ENCODE measurements around the gene BLCAP.

Gene BLCAP

DNA sequence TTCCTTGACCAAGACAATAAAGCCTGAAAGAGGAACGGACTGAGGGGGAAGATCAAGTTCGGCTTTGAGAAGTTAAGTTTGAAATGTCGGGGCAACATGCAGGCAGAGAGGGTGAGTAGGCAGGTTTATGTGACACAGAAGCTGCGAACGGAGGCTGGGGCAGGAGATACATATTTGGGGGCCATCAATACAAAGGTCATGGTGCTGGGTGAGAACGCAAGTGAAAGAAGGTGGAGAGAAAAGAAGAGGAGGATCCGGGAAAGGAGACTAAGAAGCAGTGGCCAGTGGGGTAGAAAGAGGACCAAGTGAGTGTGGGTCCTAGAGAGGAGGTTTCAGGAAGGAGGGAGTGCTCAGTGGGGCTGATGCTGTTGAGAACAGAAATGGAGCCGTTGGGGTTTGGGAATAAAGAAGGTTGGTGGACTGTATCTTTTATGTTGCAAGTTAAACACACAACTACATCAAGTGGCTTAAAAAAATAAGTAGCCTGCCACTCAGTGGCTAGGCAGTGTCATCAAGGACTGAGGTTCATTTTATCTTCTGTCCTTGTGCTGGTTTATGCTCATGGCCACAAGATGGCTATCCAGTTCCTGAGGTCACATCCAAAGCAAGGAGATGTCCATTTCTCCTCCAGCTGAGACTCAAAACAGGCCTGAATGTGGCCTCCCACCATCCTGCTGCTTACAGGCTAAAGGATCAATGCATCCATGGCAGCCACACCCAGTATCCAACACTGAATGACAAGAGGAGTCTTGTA lies 1.7 kb upstream of the BLCAP start:
- DNase-seq (ENCODE audit: low read depth) = no peak

DNA sequence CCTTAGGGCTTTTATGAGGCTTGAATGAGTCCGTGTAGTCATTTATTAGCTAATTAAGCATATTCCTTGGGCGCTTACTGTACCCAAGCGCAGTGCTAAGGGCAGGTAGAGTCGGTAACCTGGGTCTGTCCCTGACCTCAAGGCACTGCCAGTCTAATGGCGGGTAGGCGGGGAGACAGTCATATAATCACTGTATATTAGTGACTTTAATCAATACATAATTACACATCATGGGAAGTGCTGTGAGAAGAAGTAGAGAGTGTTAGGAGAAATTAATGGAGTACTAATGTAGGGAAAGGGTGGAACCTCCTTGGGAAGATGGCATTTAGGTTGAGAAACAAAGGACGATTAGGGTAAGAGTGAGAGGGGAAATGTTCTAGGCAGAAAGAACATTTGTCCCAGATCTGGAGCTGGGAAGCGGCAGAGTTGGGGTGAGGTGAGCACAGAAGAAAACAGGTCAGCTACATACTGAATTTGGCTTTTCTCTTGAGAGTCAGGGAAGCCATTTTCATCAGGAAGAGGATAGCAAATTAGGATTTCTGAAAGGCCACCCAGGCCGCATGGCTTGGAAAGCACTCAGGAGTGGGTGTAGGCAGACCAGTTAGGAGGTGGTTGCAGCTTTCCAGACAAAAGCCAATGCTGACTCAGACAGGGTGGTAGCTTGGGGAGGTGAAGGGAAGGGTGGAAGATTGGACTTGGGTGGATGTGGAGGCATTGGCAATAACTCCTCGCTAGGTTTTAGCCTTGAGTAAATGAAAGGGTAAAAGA lies 954 bp upstream of the BLCAP start:
- DNase-seq (ENCODE audit: low read depth) = no peak

DNA sequence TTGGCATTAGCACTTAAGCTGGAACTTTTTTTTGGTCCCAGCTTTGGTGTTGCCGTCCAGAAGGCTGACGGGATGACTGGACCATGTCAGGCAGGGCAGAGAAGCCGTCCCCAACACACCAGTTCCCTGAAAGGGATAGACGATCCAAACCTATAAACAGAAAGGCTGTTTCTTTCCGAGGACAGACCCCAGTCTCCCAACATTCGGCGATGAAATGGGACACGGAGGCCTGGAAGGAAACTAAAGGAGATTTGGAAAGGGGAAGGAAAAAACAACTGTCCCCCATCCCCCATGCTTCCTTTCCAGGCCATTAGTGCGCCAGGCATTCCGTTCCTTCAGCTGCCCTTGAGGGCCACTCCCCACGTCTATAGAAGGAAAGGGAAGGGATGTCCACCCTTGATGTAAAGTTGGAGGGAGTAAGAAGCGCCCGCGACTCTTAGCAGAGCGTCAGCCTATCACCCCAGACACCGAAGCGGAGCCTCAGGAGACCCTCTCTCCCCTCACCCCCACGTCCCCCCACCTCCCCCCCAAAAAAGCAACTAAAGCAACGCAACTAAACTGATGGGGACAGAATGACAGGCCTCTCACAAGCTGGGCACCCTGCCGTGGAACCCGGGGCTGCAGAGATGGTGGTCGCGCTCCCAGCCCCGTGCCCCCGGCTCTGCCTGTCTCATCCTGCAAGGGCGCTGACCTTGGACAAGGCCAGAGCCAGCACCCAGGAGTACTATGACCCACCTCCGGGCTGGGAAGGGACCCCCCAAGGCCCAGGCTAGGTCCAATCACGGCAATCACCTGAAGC lies 638 bp downstream of the BLCAP start:
- peak; percentile 25 for DNase-seq (ENCODE audit: low read depth)

DNA sequence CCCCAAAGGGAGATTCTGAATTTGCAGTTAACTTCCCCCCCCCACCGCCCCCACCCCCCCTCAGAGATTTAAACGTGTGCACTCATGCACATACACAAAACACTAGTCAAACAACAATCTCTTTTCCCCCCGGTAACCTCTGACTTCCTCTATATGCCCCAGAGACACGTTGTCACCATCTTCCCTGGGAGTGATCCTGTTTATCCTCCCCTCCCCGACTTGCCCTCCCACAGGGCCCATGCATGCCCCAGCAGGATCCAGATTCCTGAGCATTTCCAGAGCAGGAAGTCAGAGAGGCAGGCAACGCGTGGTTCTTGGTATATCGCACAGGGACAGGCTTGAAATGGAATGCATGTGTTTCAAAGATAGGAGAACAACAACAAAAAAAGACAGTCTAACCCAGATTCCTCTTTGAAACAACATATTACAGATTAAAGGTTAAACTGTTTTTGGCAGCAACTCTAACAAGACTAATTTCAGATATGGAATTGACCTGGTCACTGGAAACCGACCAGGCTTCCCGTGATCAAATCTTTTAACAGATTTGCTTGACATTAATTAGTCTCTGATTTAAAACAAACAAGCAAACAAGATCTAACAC lies 1.3 kb downstream of the BLCAP start:
- peak; percentile 76 for DNase-seq (ENCODE audit: low read depth)

DNA sequence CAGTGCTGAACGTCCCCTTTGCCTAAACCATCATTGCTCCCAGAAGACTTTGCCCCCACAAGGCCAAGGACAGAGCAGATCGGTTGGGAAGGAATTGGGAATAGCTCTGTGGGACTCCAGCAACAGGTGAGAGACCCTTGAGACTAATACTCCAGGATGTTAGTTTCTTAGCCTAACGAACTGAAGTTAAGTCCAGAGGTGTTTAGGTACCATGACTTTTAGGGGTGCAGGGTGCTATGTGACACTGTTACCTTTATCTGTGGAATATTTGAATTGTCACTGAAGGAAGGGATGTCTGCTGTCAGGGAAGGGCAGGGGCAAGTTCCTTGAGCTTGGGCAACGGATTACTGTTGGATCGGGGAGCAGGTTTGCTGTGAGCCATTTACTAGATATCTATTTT lies 1.9 kb downstream of the BLCAP start:
- DNase-seq (ENCODE audit: low read depth) = no peak

DNA sequence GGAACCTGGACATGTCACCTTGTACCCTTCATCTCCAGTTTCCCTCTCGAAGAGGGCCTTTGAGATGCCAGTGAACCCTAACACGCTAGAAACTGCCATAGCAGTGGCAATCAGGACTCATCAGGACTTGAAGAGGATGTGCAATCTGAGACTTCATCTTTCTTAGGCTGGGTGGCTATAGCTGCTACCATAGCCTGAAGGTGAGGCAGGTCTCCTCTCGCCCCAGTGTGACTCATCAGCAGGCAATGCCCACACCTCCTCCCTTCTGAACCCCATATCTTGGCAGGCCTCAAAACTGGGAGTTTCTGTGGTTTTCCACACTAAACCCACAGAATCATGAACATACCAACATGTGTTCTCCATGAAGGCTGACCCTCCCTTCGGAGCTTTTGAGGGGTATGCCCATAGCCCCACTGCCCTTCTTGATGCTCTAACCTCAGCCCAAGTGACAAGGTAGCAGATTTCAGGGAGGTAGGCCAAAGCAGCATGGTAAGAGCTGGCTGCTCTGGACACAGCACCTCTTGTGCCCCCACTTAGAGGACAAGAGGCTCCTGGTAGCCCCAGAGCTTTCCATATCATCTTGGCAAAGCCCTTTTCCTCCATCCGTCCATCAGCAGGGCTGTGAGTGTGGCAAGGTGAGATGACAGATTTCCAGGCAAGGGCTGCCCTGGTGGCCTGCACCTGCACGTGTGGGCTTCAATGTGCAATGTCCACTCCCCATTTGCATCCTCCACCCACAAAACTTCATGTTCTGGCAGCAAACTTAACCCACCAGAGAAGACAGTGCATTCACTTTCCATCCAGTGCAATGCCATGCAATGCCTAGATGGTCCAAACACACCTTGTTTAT lies 2.6 kb downstream of the BLCAP start:
- DNase-seq (ENCODE audit: low read depth) = peak; percentile 75

DNA sequence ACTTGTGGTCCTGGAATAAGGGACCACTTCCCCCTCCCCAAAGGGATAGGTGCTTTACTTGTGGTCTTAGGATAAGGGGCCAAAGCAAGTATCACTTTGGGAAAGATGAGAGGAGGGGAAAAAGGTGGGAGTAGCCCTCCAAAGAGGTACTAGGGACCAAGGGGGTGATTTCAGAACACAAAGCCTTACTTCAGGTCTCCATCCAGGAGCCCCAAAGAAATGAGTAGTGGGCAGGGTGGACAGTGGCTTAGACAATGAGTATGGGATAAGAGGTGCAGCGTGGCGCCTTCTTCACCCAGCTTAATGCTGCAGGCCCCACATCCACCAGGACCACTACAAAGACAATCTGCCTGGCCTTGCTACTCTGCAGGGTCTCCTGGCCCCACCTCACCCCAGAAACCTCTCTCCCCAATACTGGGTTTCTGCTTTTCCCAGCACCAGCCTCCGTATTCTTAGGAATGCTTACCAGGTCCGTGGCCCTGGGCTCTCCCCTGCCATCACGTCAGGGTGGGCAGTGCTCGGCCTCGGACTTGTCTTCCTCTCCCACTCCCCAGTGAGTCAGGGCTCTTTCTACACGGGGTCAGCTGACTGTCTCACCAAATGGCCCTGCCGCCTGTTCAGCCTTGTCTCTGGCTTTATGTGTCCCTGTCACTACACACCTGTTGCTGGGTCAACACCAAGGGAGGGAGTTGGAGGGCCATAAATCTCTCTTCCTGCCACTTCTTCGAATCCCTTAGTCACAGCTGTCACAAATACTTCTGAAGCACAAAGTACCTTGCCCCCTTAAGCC lies 3.6 kb downstream of the BLCAP start:
- no peak for DNase-seq (ENCODE audit: low read depth)

DNA sequence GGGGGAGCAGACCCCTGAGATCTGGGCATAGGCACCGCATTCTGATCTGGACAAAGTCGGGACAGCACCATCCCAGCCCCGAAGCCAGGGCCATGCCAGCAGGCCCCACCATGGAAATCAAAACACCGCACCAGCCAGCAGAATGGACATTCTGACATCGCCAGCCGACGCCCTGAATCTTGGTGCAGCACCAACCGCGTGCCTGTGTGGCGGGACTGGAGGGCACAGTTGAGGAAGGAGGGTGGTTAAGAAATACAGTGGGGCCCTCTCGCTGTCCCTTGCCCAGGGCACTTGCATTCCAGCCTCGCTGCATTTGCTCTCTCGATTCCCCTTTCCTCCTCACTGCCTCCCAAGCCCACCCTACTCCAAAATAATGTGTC lies 4.7 kb downstream of the BLCAP start:
- DNase-seq (ENCODE audit: low read depth) = no peak

DNA sequence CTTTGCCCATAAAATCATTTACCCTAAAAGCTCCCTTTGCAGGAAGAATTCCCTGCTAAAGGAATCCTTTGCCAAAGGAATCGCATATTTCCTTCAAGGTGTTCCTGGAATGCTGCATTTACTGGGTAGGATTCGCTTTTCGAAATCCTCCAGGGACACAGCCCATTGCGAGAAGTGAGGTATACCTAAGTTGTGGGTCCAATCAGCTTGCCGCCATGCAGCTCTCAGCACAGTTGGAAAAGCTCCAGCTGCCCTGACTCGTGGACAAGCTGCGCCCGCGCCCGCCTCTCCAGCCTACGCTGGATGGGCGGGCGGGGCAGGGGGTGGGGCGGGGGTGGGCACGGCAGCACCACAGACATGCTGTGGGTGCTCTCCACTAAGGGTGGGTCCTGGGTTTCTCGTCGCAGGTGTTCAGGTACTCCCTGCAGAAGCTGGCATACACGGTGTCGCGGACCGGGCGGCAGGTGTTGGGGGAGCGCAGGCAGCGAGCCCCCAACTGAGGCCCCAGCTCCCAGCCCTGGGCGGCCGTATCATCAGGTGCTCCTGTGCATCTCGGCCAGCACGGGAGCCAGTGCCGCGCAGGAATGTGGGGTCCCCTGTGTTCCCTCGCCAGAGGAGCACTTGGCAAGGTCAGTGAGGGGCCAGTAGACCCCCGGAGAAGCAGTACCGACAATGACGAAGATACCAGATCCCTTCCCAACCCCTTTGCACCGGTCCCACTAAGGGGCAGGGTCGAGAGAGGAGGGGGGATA lies 5.2 kb downstream of the BLCAP start:
- DNase-seq (ENCODE audit: low read depth) = peak; percentile 58

DNA sequence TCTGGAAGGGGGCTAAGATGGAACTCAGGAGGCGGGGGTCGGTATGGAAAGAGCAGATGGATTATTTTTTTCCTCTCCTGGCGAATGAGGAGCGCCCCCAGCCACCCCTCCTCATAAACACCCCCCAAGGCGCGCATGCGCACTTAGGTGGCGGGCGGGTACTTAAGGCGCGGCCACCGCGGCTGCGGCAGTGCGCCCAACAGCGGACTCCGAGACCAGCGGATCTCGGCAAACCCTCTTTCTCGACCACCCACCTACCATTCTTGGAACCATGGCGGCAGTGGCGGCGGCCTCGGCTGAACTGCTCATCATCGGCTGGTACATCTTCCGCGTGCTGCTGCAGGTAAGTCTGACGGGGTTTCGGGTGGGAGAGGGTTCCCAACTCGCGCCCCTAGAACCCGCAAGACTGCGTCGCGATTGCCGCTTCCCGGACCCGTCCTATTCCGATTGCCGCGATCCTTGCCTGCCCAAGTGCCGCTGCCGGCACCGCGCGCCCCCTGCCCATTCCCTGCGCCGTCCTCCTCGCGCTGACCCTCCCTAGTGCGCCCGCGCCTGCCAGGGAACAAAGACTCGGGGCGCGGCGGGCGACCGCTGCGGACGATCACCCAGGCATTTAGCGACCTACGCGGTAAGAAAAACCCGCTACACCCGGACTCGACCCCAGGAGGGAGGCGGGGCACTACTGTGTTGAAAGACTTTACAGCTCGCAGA lies 6.5 kb downstream of the BLCAP start, which contains the start of gene NNAT:
Gene NNAT, plus strand, starts transcription at position 190 of the 711 bp plus-strand sequence. Its CDS starts 82 bp downstream, at position 272.
- no peak for DNase-seq (ENCODE audit: low read depth)

DNA sequence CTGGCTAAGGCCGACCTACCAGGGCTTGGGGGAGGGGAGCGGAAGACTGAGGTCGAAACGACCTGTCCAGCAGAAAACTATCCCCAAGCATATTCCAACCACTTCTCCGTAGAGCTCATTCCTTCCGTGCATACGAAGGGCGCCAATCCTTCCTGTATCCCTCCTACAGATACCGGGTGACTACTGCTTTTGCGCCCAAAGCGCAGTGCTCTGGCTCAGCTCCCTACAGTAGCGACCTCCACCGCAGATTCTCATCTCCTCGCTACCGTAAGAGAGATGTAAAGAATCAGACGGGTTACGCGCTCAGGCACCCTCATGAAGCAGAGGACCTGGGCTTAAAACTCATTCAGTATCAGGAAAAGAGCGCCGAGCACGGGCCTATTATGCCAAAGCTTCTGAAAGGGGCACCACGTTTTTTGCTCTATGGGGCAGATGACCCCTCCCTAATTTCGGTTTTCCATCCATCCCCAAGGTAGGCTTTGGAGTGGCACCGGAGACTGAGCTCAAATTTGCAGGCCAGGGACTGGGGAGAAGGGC lies 7.2 kb downstream of the BLCAP start:
- no peak for DNase-seq (ENCODE audit: low read depth)

DNA sequence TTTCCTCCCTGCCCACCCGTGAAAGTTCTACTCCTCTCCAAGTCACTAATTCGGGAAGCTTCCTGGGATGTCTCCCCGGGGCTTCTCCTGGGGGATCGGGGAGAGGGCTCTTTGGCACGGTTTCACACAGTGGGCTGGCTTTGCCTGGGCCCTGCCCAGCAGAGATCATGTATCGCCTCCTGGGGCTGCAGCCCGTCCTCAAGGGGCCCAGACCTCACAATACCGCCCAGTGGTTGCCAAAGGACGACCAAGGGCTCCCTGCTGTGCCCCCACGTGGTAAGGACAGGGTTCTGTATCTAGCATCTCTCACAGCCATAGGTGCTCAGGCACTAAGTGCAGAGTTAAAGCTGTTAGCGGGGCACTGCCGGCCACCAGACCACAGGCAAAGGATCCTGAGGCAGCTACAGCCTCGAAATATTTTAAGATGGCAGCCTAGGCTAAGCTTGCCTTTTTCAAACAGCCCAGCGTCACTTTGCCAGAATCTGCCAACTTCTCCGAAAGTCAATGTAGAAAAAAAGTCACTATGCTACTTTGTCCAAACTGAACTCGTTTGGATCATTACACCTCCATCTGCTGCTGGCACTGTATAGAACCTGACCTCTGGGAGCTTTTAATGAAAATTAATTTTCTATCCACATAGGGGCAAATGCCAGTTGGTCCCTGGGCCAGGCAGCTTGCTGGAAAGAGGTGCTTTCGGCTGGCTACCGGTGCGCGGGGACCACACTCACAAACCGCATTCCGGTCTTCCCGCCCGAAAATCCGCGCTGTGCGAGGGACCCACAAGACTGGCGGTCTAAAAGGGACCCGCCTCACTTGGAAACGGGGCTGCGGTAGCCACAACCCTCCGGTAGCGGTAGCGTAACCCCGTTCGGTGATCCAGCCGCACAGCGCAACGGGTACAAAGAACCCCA lies 7.9 kb downstream of the BLCAP start:
- DNase-seq (ENCODE audit: low read depth) = no peak

DNA sequence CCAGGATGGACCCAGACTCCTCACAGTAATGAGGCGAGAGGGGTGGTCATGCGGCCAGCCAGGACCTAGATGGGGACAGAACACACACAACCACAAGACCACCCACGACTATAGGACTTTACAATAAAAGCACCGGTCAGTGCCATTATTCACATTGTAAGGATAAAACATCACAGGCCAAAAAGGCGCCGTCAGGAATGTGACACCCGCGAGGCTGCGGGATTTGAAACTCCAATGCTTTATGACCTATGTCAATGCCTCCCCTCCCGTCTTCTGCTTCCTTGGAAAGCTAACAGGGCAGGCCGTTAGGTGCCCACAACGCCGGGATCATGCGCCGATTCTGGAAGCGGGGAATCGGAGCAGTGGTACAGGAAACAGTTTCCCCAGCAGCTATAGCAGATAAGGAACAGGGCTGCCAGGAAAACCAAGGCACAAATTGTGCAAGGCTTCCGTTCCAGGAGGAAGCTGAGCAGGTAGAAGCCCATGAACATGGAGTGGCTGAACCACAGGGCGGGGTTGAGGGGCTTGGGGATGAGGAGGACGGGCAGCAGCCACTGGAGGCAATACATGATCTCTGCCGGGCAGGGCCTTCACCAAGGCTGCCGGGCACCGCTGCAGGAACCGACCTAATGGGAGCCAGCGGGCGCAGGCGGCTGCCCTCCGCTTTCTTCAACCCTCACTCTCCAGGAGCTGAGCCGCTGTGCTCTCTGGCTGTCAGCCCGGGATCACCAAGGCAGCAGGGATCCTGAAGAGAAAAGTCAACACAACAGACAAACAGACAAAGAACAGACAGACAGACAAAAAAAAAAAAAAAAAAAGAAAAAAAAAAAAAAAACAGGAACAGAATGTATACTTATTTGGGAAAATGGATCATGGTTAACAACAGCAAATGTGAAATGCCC lies 8.8 kb downstream of the BLCAP start:
- no peak for DNase-seq (ENCODE audit: low read depth)

DNA sequence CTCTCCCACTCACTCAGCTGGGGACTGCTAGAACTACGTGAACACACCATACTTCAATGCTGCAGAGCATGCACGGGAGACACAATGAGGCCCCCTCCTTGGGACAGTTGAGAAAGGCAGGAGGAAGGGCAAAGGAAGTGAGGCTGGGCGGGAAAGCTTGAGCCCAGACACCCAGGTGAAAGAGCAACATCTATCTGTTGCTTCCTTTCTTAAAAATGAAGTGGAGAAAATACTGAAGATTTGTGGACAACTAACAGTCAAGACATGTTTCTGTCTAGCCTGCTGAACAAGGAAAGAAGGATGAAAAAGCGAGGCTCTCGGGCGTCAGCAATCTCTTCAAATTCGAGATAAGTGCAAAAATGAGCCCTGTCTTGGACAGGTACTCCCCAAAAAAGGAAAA lies 9.6 kb downstream of the BLCAP start:
- no peak for DNase-seq (ENCODE audit: low read depth)

DNA sequence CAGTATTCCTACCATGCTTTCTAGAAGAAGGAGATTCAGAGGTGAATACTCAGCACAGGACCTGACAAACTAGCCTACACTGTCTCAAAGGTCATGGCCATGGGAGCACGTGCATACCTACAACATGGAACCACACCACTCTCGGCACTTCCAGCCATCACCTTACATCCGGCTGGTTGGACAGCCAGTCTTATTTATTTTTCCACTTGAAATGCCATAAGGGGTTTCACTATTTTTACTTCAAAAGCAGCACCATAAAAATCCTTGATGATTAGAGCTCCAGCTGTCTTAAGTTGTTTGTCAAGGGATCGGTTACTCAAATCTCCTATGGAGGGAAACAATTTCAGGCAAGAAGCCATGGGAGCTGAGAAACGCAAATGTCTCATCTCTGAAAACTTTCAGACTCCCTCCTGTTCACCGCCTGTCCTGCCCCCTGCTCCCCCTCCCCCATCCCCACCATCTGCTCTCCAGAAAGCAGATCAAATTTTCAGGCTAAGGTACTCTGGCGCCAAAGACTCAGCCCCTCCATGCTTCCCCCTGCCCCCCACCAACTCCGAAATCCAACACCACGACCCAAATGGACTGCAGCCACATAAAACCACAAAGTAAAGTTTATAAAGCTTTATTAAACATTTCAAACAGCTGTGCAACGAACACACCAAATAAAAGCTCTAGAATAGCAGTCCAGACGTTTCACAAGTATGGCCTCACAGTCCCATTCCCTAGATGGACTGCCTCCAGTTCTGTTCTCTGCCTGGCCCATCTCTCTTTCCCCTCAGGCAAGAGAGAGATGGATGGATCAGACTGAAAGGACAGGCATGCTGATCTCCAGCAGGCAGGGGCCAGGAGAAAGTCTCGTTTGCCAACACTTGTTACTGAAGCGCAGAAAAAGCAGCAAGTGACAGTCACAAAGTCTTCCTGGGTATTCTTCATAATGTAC lies 10.6 kb downstream of the BLCAP start:
- peak; percentile 40 for DNase-seq (ENCODE audit: low read depth)

DNA sequence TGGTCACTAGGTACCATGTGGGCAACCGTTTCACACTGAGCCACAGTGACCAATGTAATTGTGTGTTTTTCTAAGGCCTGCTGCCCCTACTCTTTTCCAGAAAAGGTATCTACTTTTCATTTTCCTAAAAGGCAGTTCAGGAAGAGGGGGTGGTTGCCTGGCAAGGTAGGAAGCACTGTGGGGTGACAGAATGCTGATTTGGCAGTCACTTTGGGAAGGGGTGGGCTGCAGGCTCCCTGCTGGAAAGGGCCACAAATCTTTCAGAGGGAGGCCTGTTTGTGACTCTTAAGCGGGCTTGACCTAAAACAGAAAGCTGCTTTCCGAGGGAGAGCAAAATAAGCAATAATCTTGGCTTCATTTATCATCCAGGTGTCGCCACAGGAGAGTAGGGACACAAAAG lies 11.8 kb downstream of the BLCAP start:
- no peak for DNase-seq (ENCODE audit: low read depth)

All from amniotic epithelial cell (primary cell).